HG03139 (cell line): ENCODE measurements around the gene NAE1.
"Not testable (repeated sequence)": the region's sequence is repeated elsewhere in the genome, so short reads cannot be mapped to it uniquely, and the experiment has no call there.

Experiments
- ATAC-seq: cut with Tn5 transposase; IDR thresholded peaks from one replicate; pipeline ENCODE4 v1.9.1; 2021; ENCODE audit not compliant: unreplicated experiment

Gene NAE1

DNA sequence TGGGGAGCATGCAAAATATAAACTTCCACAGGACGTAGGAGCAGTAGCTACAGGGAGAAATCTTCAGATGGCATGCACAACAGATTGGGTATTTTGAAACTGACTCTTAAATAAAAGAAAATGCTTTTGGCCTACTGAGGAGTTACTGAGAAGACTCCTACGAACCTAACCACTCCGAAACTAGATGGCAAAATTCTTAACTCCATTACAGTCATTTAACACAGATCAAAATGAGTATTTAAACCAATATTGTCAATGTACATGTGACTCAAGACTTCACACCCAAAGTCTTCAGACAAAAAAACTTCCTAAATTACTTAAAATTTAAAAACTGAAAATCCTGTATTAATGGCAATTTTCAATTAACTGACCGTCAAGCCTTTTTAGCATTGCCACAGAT is 21.0 kb downstream of the NAE1 start:
- no peak for ATAC-seq

DNA sequence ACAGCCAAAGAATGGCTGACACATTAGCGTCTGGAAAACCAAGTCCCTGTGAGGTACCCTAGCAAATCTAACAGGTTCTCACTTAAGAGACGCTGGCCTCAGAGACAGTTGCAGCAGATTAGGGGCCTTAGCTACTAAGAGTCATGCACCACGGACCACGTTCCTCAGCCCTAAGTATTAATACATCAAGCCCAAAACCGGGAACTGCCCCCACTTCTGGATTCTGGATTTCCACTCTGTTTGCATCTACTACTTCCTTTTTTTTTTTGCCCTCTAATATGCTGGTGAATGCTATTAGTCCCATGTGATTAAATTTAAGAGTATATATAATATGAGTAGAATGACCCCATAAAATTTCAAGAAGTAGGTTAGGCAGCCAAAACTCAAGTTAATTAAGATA is 28.6 kb downstream of the NAE1 start:
- no peak for ATAC-seq

DNA sequence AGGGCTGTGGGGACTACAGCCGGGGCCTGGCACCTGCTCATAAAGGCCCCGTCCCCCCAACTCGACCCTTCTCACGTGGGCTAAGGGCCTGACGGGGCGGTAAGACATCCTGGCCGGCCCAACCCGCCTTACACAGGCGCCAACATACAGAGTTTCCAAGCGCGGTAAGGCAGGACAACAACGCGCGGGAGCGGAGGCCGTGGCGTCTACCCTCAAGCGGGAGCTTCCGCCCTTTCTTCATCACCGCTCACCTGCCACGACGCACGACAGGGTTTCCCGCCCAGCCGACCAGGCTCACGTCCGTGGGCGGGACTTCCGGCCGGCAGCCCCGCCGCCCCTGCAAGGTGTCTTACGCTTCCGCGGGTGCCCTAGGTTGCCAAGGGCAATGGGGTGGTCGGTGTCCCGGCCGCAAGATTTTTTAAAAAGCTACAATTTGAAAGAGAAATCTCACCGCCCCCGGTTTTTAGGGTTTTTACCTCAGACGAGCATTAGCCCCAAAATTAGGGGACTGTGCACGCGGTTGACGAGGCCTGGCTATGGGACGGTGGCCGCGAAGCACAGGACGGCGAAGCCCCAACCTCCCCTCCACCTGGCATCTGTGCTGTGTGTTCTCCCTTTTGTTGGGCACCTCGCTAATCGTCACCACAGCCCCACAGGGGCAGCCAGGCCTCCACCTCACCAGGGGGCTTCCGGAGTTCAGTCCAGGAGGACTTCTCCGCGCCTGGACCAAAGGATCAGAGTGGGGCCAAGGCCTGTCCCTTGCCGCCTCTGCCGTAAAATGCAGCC is 29.3 kb downstream of the NAE1 start, which contains the start of gene TERB1:
TSS of gene TERB1 (minus strand) at position 265 of the 786 bp plus-strand sequence. CDS start 4,786 bp downstream, outside the sequence.
- ATAC-seq = no peak

DNA sequence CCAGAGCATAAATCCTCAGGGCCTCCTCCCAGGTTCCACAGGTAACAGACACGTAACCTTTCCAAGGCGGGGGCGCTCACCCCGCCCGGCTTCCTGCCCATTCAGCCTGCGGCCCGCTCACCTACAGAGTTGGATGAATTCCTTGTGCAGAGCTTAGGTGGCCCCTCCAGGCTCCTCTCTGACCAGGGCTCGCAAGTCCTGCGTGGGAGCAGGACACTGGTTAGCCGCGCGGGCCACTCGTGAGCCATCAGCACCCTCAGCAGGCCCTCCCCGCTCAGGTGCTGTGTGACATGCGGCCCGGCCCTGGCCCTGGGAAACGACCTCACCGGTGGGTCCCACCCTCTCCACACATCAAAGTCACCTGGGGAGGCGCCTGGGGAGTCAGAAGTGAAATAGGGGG is 29.9 kb downstream of the NAE1 start:
- ATAC-seq = no peak

DNA sequence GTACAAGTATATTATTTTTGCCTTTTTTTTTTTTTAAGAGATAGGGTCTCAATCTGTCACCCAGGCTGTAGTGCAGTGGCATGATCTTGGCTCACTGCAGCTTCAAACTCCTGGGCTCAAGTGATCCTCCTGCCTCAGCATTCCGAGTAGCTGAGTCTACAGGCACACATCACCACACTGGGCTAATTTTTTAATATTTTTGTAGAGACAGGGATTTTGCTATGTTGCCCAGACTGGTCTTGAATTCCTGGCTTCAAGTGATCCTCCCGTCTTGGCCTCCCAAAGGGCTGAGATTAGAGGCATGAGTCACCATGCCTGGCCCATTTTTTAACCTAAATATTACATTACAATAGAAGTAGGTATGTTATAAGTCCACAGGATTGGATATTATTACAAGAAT is 32.6 kb downstream of the NAE1 start:
- no peak for ATAC-seq

DNA sequence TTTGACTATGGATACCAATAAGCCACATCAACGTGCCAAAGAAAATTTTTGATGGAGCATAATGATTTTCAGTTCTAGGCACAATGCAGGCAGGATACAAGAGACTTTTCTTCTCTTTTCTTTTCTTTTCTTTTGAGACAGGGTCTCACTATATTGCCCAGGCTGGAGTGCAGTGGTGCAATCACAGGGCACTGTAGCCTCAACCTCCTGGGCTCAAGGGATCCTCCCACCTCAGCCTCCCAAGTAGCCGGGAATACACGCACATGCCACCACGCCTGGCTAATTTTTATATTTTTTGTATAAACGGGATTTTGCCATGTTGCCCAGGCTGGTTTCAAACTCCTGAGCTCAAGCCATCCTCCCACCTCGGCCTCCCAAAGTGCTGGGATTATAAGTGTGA is 36.8 kb downstream of the NAE1 start:
- not testable (repeated sequence) for ATAC-seq

DNA sequence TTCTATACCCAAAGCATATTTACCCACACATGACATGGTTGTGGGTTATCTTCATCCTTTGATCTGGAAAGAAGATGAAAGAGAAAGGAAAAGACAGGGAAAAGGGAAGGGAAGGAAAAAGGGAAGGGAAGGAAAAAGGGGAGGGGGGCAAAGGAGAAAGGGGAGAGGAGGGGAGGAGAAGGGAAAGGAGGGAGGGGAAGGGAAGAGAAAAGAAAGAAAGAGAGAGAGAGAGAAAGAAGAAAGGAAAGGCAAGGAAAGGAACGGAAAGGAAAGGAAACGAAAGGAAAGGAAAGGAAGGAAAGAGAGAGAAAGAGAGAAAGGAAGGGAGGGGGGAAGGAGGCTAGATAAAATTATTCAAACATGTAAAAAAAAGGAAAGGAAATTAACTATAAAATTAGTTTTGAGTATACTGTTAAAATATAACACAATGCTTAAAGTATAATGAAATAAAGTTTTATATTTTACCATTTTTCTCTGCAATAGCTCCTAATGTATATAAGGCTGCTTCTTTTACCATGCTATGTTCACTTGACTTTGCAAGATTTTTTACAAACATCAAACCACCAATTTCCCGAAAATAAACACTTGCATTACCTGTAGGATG is 40.5 kb downstream of the NAE1 start:
- no peak for ATAC-seq

DNA sequence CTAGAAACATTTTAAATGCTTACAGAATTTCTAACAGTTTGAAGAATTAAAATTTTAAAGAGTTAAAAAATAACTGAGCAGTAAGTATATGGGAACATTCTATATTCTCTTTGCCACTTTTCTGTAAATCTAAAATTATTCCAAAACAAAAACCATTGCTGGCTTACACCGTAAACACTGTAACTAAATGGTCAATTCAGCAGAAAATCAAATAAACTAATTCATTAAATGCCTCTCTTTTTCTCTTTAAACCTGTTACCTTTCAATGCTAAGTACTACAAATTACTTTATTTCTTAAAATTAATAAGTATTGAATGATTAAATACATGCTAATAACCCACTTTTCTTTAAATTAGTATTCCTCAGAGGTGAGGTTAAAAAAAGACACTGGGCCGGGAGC is 43.3 kb downstream of the NAE1 start:
- no peak for ATAC-seq

DNA sequence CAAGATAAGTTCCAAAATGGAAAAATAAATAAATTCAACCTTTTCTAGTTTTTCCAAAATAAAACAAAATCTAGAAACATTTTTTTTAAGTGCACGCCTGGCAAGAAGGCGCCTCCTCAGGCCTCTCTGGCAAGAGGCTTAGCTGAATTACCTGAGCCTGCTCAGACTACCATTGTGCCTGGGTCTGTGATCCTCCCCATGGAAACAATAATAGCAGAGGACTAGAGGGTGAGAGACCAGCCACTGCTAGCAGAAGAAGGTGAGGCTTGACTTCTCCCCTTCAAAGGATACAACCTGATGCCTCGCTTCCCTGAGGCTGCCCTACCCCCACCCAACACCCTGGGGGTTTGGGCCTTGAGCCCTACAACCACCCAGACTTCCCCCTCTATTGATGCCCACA is 44.2 kb downstream of the NAE1 start:
- ATAC-seq = no peak

DNA sequence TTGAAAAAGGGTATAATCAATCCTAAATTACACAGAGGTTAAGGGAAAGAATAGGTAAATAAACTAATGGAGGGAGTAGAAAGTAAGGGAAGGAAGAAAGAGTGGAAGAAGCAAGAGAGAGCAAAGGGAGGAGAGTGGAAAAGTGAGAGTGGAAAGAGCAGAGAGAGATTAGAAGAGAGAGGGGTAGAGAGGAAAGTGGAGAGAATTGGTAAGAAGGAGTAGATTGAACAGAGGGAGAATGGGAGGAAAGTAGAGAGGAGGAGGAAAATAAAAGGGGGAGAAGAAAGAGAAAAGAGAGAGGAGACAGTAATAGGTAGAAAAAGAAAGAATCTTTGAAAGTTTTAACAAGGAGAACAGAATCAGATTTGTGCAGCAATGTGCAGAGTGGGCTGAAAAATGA is 54.3 kb downstream of the NAE1 start:
- no peak for ATAC-seq

DNA sequence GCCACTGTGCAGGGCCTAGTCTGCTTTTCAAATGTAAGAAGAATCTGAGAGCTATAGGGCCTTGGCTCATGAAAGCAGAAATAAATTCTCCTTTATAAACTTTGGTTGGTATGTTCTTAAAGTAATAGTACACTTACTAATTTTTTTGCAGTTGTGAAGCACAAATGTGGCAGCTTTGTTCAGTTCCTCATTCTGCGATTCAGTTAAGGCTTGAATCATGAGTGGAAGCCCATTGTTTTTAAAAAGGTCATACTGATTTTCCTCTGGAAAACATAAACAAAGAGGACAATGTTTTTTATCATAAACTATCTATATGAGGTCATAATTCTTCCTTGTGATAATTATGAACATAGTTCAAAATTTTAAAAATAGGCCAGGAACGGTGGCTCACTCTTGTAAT is 55.8 kb downstream of the NAE1 start:
- no peak for ATAC-seq

DNA sequence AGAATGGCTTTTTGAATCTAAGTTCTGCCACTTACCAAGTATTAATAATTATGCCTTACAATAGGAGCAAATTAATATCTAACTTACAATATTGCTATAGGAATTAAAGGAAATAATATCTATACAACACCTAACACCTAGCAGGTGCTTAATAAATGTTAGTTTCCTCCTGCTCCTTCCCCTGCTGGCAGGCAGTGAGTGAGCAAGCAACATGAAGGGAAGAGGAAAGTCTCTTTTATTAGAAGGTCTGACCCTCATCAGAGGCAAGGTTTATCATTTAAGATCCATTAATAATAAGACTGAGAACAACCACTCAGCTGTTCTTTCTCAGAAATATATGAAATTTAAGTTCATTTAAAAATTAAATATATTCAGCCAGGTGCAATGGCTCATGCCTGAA is 72.7 kb downstream of the NAE1 start:
- ATAC-seq = no peak

DNA sequence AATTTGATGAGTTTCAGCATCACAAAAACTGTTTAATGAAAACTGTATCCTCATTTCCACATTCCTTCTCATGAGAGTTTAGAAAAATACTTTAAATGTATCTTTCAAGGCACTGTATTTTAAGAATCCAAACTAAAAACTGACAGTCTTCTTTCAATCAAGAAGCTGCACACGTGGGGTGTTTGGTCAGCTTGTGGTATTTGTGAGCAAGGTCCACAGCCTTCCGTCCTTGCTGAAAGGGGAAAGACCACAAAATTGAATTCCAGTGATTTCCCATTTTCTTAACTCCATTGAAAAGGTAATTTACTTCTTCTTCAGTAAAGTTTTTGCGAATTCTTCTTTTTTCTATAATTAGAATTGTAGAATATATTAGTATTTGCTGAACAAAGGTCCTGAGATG is 76.0 kb downstream of the NAE1 start:
- ATAC-seq = no peak

DNA sequence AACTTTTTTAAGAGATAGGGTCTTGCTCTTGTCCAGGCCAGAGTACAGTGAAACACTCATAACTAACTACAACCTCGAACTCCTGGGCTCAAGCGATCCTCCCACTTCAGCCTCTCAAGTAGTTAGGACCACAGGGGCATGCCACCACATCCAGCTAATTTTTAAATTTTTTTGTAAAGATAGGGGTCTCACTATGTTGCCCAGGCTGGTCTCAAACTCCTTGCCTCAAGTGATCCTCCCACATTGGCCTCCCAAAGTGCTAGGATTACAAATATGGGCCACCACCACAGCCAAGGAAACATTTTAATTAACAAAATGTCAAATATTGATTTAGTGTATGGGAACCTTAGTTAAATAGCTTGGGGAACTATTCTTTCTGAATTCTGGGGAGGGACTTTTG is 76.6 kb downstream of the NAE1 start:
- no peak for ATAC-seq

DNA sequence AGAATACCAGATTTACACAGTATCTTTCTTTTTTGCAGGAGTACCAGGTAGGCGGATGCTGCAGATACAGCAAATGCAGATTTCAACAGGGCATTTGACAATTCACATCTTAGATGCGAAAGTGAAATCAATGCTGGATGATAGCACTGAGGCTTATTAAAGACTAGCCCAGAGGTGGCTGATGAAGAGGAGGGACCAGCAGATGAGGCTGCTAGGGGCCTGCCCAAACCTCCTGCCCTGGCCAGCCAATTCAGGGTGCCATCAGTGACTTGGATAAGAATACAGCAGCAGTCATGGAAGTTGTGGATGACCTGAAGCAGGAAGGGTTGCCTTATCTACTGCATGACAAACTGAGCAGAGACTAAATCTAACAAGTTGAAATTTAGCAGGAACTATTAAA is 77.8 kb downstream of the NAE1 start:
- no peak for ATAC-seq
